Endothelial cell of umbilical vein (primary cell): Measurements from ENCODE around the gene JAZF1. TPM values are rescaled to one million over a fixed set of nuclear protein-coding genes. Genes with fewer than 3 reads are reported as not detected.

Experiments used
- BruUV-seq: library from RNA; stranded (reverse); fragments of 400-500 nt; replicated peaks from 2 replicates; lab custom pipeline; 2021; lab: Mats Ljungman, UMichigan
- CTCF ChIA-PET: fragments of 300-600, 350-600 bp; sonication (Branson Sonifier 250); formaldehyde crosslinking; loops from one replicate; lab custom pipeline; 2021; ENCODE audit warnings: antibody characterized with exemption, inconsistent platforms; lab: Charles Lee
- POLR2A ChIA-PET: fragments of 300-600, 350-600 bp; sonication (Branson Sonifier 250); formaldehyde crosslinking; loops from one replicate; lab custom pipeline; 2021; ENCODE audit warnings: antibody characterized with exemption, inconsistent platforms; lab: Charles Lee
- DNase-seq: peaks from one replicate; pipeline ENCODE4 v3.0.0-alpha.2; 2011; ENCODE audit warnings: low read depth, low spot score
- FAIRE-seq: peaks from 2 replicates; lab custom pipeline; 2011; peaks lifted over from hg19 to GRCh38; lab: Jason Lieb, UNC
- H2AFZ ChIP-seq: 2 replicates; pipeline ENCODE4 v1.6.0; 2012; ENCODE audit warnings: low read depth, low read length, control low read depth, inconsistent platforms
- H3K27ac ChIP-seq: 2 replicates; pipeline ENCODE4 v1.5.1; 2011; ENCODE audit warnings: low read depth, mild to moderate bottlenecking, control low read depth, low read length, moderate library complexity; ENCODE audit not compliant: insufficient read depth
- H3K27me3 ChIP-seq, 2 experiments: 2 replicates each; pipeline versions ENCODE4 v1.6.0 to v1.6.1; 2011; ENCODE audit warnings: low read length in 2 of 2, mixed read lengths in 1 of 2; ENCODE audit not compliant: control insufficient read depth in 2 of 2, insufficient read depth in 2 of 2
- H3K36me3 ChIP-seq, 2 experiments: 2 replicates in 1 of 2; 3 replicates in 1 of 2; pipeline ENCODE4 v1.5.1; 2011; ENCODE audit warnings: low read length in 2 of 2, mild to moderate bottlenecking in 1 of 2, moderate library complexity in 1 of 2; ENCODE audit not compliant: control insufficient read depth in 2 of 2, insufficient read depth in 2 of 2; ENCODE audit errors: extremely low read depth in 1 of 2
- H3K4me1 ChIP-seq: 3 replicates; pipeline ENCODE4 v1.5.1; 2011; ENCODE audit warnings: mild to moderate bottlenecking, low read length; ENCODE audit not compliant: control insufficient read depth, insufficient read depth; ENCODE audit errors: extremely low read depth
- H3K4me2 ChIP-seq: 2 replicates; pipeline ENCODE4 v1.6.1; 2011; ENCODE audit warnings: low read length, control low read depth, mixed read lengths; ENCODE audit not compliant: insufficient read depth
- H3K4me3 ChIP-seq, 3 experiments: fragments of 200-600 bp in 1 of 3; sonication (generic), shearing (Covaris generic) in 1 of 3; replicated peaks in 1 of 3; 2 replicates each; pipeline ENCODE4 v1.5.1; 2011 to 2016; ENCODE audit warnings: control low read depth in 3 of 3, low read length in 3 of 3, mild to moderate bottlenecking in 2 of 3, inconsistent platforms in 1 of 3, low read depth in 1 of 3, moderate library complexity in 1 of 3; ENCODE audit not compliant: insufficient read depth in 1 of 3
- H3K79me2 ChIP-seq: 2 replicates; pipeline ENCODE4 v1.6.0; 2012; ENCODE audit warnings: low read length, inconsistent platforms; ENCODE audit not compliant: control insufficient read depth, insufficient read depth
- H3K9ac ChIP-seq: replicated peaks from 2 replicates; pipeline ENCODE3; 2011; ENCODE audit warnings: low read length, control low read depth; ENCODE audit not compliant: insufficient read depth; ENCODE audit errors: extremely low read depth
- H3K9me1 ChIP-seq: replicated peaks from 3 replicates; pipeline ENCODE4 v1.6.0; 2011; ENCODE audit warnings: mild to moderate bottlenecking, low read length; ENCODE audit not compliant: control insufficient read depth, insufficient read depth; ENCODE audit errors: extremely low read depth
- H3K9me3 ChIP-seq: replicated peaks from 2 replicates; pipeline ENCODE4 v1.5.1; 2012; ENCODE audit warnings: low read length, inconsistent platforms; ENCODE audit not compliant: control insufficient read depth, insufficient read depth
- H4K20me1 ChIP-seq: replicated peaks from 2 replicates; pipeline ENCODE3; 2011; ENCODE audit warnings: mild to moderate bottlenecking, low read length; ENCODE audit not compliant: control insufficient read depth, insufficient read depth; ENCODE audit errors: extremely low read depth
- CTCF ChIP-seq, 2 donors: IDR thresholded peaks; 1 replicate in 1 of 2; 2 replicates in 1 of 2; pipeline ENCODE4 v1.5.1; 2011; ENCODE audit warnings: low read length in 2 of 2, mild to moderate bottlenecking in 2 of 2, moderate library complexity in 2 of 2, control low read depth in 1 of 2, inconsistent platforms in 1 of 2, low read depth in 1 of 2; ENCODE audit not compliant: insufficient read depth in 1 of 2; ENCODE audit errors: extremely low read depth in 1 of 2
- EZH2 ChIP-seq: IDR thresholded peaks from 2 replicates; pipeline ENCODE4 v1.6.1; 2012; ENCODE audit warnings: borderline replicate concordance, low read depth, mild to moderate bottlenecking, moderate library complexity, low read length, inconsistent platforms; ENCODE audit not compliant: severe bottlenecking
- FOS ChIP-seq: IDR thresholded peaks from 2 replicates; pipeline ENCODE4 v1.6.1; 2011; ENCODE audit warnings: mild to moderate bottlenecking, low read length, moderate library complexity, borderline replicate concordance; ENCODE audit not compliant: insufficient read depth
- GATA2 ChIP-seq: IDR thresholded peaks from 2 replicates; pipeline ENCODE4 v1.7.0; 2011; ENCODE audit warnings: low read depth, mild to moderate bottlenecking, moderate library complexity, mixed read lengths, low read length; ENCODE audit not compliant: insufficient read length, insufficient read depth
- JUN ChIP-seq: IDR thresholded peaks from 2 replicates; pipeline ENCODE4 v1.6.1; 2011; ENCODE audit warnings: borderline replicate concordance, low read depth; ENCODE audit not compliant: insufficient read length, insufficient read depth
- MAX ChIP-seq: IDR thresholded peaks from 2 replicates; pipeline ENCODE4 v1.6.1; 2011; ENCODE audit not compliant: insufficient read depth, insufficient read length
- MYC ChIP-seq: IDR thresholded peaks from one replicate; pipeline ENCODE4 v1.6.1; 2011; ENCODE audit warnings: mild to moderate bottlenecking, low read depth, low read length
- POLR2A ChIP-seq: IDR thresholded peaks from 2 replicates; pipeline ENCODE4 v1.6.1; 2012; ENCODE audit warnings: low read depth, mild to moderate bottlenecking, control low read depth, low read length
- POLR2AphosphoS5 ChIP-seq: IDR thresholded peaks from 2 replicates; pipeline ENCODE4 v1.6.1; 2012; ENCODE audit warnings: low read depth, mild to moderate bottlenecking, control low read depth, low read length, moderate library complexity; ENCODE audit not compliant: insufficient read depth
- dilution Hi-C: fragments of 300-500 bp; cut with MboI; formaldehyde crosslinking; loops from one replicate; pipeline ENCODE4 v1.15.0; 2019; ENCODE audit warnings: low sequenced_read_pairs; ENCODE audit not compliant: extremely low pct_ligation_motif_present
- intact Hi-C: fragments of 100-400 bp; cut with micrococcal nuclease; formaldehyde crosslinking; loops from one replicate; pipeline ENCODE4 v1.10.0; 2022
- polyA plus RNA-seq, 4 experiments: library from polyadenylated mRNA; depleted of rRNA in 3 of 4; stranded (reverse) in 3 of 4; unstranded in 1 of 4; fragments of >200 nt; gene quantifications; 2 replicates each; pipeline versions ENCODE4 v1.2.1 to v1.2.3, GENCODE V29; 2011 to 2012; ENCODE audit warnings: missing spikeins in 1 of 4
- total RNA-seq: library from RNA; stranded (reverse); gene quantifications from 2 replicates; pipeline ENCODE4 v1.2.3, GENCODE V29; 2021

JAZF1 gene
- total and polyA plus RNA-seq, 2 donors (not counting 3 experiments of a cell fraction or from before 2014, with no cell fraction given): 2.5 to 16.9 TPM

- dilution Hi-C loops: no loop called here
- Histone ChIP-seq H4K20me1 (no peaks in the 10 kb centered on the region), H3K9me3 (no peaks in the 10 kb centered on the region), H3K4me3 (no peak overlapping the region), H3K36me3 (no peaks in the 10 kb centered on the region), H3K4me2 (no peak overlapping the region), H3K4me1 (peaks cover 1% of the 10 kb centered on the region), H3K27me3 (no peaks in the 10 kb centered on the region), H3K9ac (no peak overlapping the region), H2AFZ (no peak overlapping the region), H3K27ac (no peak overlapping the region), H3K79me2 (no peaks in the 10 kb centered on the region), H3K9me1 (no peaks in the 10 kb centered on the region)
- TF ChIP-seq EZH2: no peak
- no peak for TF ChIP-seq GATA2
- no peak for TF ChIP-seq JUN
- no peak for TF ChIP-seq MAX
- no peak for TF ChIP-seq POLR2A
- no peak for TF ChIP-seq FOS
- no peak for TF ChIP-seq CTCF (IDR thresholded peaks at IDR 0.05; ENCODE audit: extremely low read depth in 1 of 2, insufficient read depth in 1 of 2, low read depth in 1 of 2, low read length in 2 of 2)
- TF ChIP-seq MYC: no peak
- TF ChIP-seq POLR2AphosphoS5: no peak
- POLR2A ChIA-PET: no interaction called here
- FAIRE-seq (no peak), DNase-seq (no peak)
- CTCF ChIA-PET: interaction anchor here (0.9 to 3.7 kb wide), 5 partner anchors 12 to 711 kb away, joined by 3 to 13 read pairs (median 4); no protein-coding TSS in a partner anchor
- no TSS peak for BruUV-seq
- intact Hi-C loops: no loop called here
Observed at GRCh38 chr7:27906385-27907091, 274.1 kb downstream of the JAZF1 start.
